Measurements from ENCODE around the gene TM7SF2. TPM values are rescaled to one million over a fixed set of nuclear protein-coding genes. Genes with fewer than 3 reads are reported as not detected.

The TM7SF2 gene
- total and polyA plus RNA-seq, 12 donors: 18.5 to 87.8 (median 69.5) TPM

DNA sequence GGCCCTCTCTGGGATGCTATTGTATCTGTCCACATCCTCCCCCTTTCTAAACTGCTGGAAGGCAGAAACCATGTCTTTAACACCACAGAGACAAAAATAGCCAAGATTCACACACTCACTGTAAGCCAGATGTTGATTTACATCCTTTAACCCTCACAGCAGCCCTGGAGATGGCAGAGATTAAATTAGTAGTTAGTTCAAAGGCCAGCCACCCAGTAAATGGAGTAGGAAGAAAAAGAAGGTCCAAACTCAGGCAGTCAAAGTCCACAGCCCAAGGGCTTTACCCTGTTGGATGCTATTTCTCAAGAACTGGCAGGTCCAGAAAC, 8.0 kb downstream of the TM7SF2 start:
- peaks cover 0 to 56% (median 29%) of the 10 kb centered on the region in 9 donors for H3K36me3 ChIP-seq
- no peak overlapping the region for H3K4me3 ChIP-seq
- no peak overlapping the region for H3K27ac ChIP-seq
- no peak for TF ChIP-seq CTCF (IDR thresholded peaks at IDR 0.05)
- DNase-seq: no peak
- H3K9me3 ChIP-seq: no peaks in the 10 kb centered on the region
- H3K4me1 ChIP-seq: peaks cover 9 to 66% (median 43%) of the 10 kb centered on the region in 9 donors
- intact Hi-C loops (cut with DNase I): loop anchor here in 5 of 10 donors (2.0 to 10.0 kb wide), 9 partner anchors 63 to 345 kb away; partner anchors contain the start of genes ARL2 (in 3 of the 5), CAPN1 (in 1 of the 5), PPP2R5B (in 1 of the 5) and SF1 (in 1 of the 5)
- H3K27me3 ChIP-seq: no peaks in the 10 kb centered on the region
- ATAC-seq: no peak

GRCh38 chr11:65120831-65121230, 9.2 kb downstream of the TM7SF2 start:
- H3K36me3 ChIP-seq: peaks cover 0 to 61% (median 34%) of the 10 kb centered on the region in 9 donors
- no peak for TF ChIP-seq CTCF (IDR thresholded peaks at IDR 0.05)
- 73 to 77% methylated on average over 3 of the region's 3 CpGs for WGBS, 2 donors
- no peaks in the 10 kb centered on the region for H3K27me3 ChIP-seq
- H3K4me3 ChIP-seq: peak overlapping the region; percentile 65 to 100 (median 92)
- ATAC-seq: no peak
- intact Hi-C loops (cut with DNase I): loop anchor here in 3 of 10 donors (5.0 kb wide), 3 partner anchors 39 to 109 kb away; partner anchors contain the start of genes CDCA5 (in 2 of the 3), ZFPL1 (in 2 of the 3), ARL2 (in 1 of the 3) and SNX15 (in 1 of the 3)
- H3K4me1 ChIP-seq: peaks cover 9 to 63% (median 42%) of the 10 kb centered on the region in 9 donors
- H3K27ac ChIP-seq: peak overlapping the region in 9 of 10 donors; percentile 83 to 98 (median 93)
- H3K9me3 ChIP-seq: no peaks in the 10 kb centered on the region
- no peak for DNase-seq

- no peak for TF ChIP-seq CTCF (IDR thresholded peaks at IDR 0.05)
- H3K9me3 ChIP-seq: no peaks in the 10 kb centered on the region
- no peaks in the 10 kb centered on the region for H3K27me3 ChIP-seq
- DNase-seq: no peak
- peak overlapping the region; percentile 65 to 100 (median 92) for H3K4me3 ChIP-seq
- peaks cover 6 to 57% (median 35%) of the 10 kb centered on the region in 9 donors for H3K4me1 ChIP-seq
- ATAC-seq: no peak
- peaks cover 0 to 63% (median 40%) of the 10 kb centered on the region in 9 donors for H3K36me3 ChIP-seq
- H3K27ac ChIP-seq: peak overlapping the region; percentile 59 to 98 (median 90)
- WGBS, 2 donors: 1 to 2% methylated on average over 22 of the region's 22 CpGs
- intact Hi-C loops (cut with DNase I): loop anchor here in 3 of 10 donors (5.0 kb wide), 3 partner anchors 39 to 109 kb away; partner anchors contain the start of genes CDCA5 (in 2 of the 3), ZFPL1 (in 2 of the 3), ARL2 (in 1 of the 3) and SNX15 (in 1 of the 3)
These were observed 9.8 kb downstream of the TM7SF2 start for GRCh38 chr11:65121447-65121864.

DNA sequence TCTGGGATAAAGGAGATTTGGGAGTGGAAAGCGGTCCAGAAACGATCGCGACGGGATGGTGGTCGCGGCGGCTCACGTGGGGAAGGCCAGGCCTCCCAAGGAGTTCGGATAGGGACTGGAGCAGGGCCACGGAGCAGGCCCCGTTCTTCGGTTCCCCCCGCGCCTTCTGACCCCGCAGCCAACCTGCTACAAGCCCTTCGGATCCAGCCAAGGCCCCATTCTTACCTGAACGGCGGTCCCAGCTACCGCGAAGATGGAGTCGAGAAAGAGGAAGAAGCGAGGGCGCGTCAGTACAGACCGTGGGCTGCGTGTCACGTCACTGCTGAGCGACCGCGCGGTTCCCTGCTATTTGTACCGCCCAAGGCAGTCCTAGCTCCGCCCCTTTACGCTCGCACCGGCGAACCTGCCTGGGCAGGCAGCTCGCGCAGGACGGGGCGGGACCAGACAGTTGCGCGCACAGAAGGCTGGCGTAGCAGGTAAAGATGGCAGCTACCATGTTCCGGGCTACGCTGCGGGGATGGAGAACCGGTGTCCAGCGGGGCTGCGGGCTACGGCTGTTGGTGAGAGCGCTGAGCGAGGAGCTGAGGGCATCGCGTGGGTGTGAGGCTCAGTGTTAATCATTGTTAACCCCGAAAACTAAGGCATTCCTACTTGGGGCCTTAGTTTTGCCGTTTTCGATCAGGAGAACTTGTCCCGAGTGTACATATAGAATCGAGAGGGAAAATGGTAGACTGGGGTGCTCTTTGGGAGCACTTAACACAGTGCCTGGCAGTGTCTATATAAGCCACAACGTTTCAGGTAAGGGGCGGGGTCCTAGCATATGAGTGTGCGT, 10.4 kb downstream of the TM7SF2 start, which contains the start of the genes FAU and MRPL49:
FAU (minus strand) TSS at position 270 of the 832 bp plus-strand sequence. CDS start 321 bp downstream, outside the sequence.
MRPL49 (plus strand) TSS at position 457 of the 832 bp plus-strand sequence; CDS start at position 483, 26 bp downstream.
- Histone ChIP-seq H3K9me3 (no peaks in the 10 kb centered on the region), H3K4me3 (peak within 1 kb of the TSS; percentile 65 to 100 (median 92)), H3K4me1 (peaks cover 3 to 50% (median 29%) of the 10 kb centered on the region in 9 donors), H3K27ac (peak within 1 kb of the TSS; percentile 59 to 98 (median 90)), H3K27me3 (no peaks in the 10 kb centered on the region), H3K36me3 (peaks cover 0 to 69% (median 42%) of the 10 kb centered on the region in 9 donors)
- 1% methylated on average over 64 of the region's 64 CpGs for WGBS, 2 donors
- ATAC-seq (peak; percentile 90 to 94 (median 92)), DNase-seq (peak; percentile 97)
- intact Hi-C loops (cut with DNase I): loop anchor here in 5 of 10 donors (1.0 to 5.0 kb wide), 5 partner anchors 37 to 110 kb away; partner anchors contain the start of genes CDCA5 (in 4 of the 5), ZFPL1 (in 4 of the 5), ARL2 (in 1 of the 5) and SNX15 (in 1 of the 5)
- TF ChIP-seq CTCF (IDR thresholded peaks at IDR 0.05): no peak
